Stimulated activated CD4-positive, alpha-beta T cell treated with anti-CD3 and anti-CD28 coated beads, Interleukin-4, amount 100 ng/mL, for 4 hours (primary cell): Measurements from ENCODE around the gene RASSF8.
"Not testable (repeated sequence)": the region's sequence is repeated elsewhere in the genome, so short reads cannot be mapped to it uniquely, and the experiment has no call there.

Source experiments
- DNase-seq, 2 experiments: peaks; one replicate each; pipeline ENCODE4 v3.0.0-alpha.2; 2020

RASSF8 gene

DNA sequence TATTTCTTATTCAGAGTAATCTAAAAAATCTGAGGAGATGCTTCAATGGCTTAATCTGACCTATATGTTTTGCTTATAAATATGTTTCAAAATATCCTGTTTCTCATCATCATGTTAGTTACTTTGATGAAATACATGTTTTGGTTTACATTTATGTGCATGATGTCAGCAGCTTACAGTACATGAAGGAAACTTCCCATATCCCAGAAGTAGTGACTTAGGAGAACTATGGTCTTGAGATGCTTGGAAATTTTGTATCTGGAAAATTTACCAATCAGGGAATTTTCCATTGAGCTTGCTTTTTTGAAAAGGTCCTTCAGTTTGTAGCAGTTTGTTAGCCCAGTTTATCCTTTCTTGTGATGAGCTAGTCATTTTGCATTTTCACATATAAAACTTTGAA, 73.3 kb downstream of the RASSF8 start:
- no peak for DNase-seq

DNA sequence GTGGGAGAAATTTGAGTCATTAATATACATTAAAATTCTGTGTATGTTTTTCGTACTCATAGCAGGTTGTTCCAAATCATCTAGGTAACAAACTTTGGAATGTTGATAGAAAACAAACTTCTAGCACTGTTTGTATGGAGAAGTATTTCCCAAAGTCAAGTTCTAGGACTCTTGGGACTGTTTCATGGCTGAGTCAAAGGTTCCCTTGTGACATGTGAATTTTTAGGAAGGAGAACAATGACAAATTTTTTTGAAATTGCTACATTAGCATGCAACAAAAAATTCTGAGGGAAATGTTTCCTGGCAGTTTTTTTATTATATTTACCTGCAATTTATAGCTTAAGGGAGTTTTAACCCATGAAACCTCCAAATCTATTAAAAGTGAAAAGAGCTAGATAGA, 73.8 kb downstream of the RASSF8 start:
- no peak for DNase-seq

DNA sequence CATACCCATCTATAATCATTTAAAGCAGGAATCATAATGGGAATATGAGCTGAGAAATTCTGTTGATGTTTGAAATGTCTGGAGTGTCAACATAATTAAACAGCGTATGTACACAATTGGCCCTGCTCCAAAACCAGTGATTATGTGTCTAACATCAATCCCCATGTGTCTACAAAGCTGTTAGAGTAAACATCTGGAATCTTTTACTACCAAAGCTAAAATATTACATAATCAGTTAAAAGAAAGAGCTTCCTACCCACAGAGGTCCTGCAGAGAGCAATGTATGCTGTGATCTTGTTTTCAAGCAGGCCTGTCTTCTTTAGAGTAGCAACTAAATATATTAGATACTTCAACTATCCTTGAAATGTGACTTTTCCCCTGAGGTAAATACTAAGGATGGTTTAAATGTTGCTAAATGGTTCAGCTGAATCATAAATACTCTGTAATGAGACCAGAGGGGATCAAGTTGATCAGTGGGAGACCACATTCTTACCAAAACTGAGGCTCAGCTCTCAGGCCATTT, 74.3 kb downstream of the RASSF8 start:
- no peak for DNase-seq

DNA sequence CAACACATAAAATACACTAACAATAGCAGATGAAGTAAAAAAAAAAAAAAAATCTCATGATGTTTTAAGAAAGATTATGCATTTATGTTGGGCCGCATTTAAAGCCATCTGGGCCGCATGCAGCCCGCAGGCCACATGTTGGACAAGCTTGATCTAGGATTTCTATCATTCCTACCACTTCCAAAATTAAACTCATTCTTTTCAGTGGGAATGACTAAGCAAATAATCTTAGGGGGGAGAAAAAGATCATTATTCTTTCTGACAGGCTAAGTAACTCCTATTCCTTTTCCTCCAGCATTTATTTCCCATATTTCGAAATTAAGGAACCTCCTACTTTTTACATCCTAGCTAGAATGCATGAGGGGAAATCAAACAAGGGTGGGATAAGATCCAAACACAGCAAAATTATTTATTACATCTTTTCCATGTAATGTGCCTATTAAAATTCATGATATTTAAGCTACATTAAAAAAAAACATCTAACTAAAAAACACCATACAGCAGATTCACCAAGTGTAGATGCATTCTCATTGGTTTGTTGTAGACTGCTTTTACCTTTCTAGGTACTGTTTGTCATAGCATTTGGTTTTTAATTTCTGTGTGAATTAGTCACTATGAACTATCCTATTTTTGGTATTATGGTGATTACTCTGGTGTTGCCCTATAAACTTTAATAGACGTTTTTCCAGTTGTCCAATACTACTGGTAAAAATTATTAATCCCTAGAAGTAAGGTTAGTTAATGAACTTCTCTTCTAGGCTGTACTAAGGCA, 76.1 kb downstream of the RASSF8 start:
- DNase-seq, result no peak

DNA sequence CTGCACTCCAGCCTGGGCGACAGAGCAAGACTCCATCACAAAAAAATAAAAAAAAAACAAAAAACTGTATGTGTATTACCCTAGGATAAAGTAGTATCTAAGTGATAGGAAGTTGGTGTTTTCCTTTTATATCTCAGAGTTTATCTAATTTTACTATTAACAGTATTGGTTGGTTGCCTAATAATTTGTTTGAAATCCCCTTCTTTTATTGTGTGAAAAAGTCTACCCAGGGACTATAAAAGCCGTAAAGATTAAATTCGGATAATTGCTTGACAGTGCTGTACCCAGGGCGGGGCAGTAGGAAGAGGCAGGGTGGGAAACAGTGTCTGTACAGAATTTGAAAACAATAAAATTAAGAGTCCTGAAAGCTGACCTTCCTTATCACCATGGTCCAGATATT, 78.4 kb downstream of the RASSF8 start:
- DNase-seq, result no peak

DNA sequence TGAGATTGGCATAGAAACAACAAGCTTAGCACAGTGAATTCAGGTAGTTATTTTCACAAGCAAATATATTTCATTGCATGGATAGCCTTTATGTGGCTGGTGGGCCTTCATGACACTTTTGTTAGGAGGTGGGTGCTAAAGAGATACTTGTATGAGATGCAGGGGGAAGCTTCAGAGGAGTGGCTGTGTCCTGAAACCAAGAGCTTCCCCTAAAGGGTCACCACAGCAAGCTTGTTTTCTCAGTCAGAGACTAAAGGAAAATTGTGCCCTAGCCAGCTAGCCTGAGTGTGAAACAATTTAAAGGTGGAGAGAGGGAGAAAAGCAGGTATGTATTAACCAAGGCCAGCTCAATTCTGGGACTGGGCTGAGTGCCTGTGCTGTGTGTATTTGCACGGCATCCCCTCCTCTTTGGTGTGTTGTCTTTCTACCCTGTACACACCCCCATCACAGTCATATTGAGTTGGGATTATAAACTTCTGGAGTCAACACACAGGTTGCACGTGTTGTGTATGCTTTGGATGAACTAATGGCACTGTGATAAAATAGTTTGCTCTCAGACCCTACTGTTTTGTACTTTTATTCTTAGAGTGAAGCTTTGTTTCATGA, 79.2 kb downstream of the RASSF8 start:
- DNase-seq, result no peak

DNA sequence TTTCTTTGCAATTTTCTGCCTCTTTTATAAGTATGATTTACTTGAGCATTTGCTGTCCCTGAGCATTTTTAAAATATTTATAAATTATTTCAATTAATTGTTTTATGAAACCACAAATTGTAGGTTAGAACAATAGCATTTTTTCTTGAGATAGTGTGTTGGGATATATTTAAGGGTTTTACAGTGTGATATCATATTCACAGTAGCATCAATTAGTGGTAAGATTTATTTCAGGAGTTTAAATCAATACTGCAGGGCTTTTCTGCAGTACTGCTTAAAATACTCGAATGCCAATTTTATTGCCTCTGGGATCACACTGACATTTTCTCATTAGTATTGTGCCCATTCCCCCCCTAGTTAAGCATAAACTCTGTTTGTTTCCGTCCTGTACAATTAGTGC, 84.2 kb downstream of the RASSF8 start:
- no peak for DNase-seq

DNA sequence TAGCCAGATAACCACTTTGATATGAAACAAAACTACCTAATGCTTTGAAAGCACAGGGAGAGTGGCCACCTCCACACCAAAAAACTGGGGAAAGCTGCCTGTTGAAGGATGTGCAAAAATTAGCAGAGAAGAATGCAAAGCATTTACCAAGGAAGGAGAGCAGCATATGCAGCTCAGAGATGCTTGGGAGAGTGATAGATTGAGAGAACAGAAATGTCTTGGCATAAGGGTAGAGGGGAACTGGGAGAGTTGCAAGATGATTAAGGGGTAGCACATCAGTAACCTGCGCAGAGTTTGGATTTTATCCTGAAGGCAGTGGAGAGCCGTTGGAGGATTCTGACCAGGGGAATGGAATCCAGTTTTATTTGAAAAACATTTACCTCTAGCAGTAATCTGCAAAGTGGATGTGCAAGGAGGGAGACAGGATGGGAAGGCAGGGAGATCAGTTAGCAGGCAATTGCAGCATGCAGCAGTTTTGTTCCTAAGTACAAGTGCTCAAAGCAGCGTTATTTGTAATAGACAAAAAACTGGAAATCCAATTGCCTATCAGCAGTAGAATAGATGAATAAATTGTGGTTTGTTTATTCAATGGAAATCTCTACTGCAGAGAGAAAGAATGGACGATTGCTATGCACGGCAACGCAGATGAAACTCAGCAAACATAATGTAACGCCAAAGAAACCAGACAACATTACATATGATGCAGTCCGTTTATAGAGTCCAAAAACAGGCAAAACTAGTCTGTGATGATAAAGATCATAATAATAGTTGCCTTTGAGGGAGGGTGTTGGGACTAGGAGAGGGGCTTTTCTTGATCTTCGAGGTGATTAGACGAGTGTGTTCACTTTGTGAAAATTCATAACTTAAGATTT, 84.9 kb downstream of the RASSF8 start:
- DNase-seq, result no peak

DNA sequence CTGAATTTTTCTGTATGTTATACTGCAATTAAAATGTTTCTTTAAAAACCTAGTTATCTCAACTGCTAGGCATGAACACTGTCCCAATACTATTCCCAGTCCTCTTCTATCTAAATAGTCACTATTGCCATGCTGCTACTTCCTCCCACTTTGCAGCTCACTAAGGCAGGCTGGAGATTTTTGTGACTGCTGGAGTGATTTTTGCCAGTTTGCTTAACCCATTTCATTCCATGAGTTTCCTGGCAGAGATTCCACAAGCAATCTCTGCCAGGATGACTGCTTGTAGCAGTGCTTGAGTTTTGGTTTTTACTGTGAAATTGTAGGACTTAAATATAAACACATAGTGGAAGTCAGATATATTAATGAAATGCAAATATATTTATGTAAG, 85.5 kb downstream of the RASSF8 start:
- DNase-seq, result no peak

DNA sequence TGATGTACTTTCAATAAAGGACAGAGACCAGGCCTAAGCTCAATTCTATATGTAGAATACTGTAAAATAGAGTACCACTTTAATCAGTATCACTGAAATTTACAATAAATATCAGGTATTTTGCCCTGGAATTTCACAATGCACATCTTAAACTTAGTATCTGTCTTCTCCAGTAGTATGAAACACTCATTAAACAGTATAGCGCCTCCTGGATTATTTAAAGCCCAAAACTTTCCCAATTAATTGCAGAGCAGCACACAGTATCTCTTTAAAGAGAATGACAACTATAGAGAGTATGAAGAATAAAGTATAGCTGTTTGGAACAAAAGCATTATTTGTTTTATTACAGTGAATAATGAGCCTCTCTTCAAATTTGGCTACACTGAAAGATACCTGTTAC, 86.1 kb downstream of the RASSF8 start:
- DNase-seq, result no peak

DNA sequence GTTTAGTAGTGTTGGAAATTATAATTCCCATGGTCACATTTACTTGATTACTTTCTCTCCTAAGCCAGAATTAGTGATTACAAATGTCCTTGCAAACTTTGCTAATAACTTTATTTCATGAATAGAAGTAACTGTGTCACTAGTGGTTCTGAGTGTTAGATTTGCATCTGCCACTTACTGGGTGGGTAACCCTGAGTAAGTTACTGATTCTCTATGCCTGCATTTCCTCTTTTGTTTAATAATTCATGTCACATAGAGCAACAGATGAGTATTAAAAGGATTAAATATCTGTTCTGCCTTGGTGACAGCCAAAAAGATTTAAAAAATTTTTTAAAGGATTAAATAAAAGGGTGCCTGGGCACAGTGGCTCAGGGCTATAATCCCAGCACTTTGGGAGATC, 87.7 kb downstream of the RASSF8 start:
- DNase-seq, result no peak

DNA sequence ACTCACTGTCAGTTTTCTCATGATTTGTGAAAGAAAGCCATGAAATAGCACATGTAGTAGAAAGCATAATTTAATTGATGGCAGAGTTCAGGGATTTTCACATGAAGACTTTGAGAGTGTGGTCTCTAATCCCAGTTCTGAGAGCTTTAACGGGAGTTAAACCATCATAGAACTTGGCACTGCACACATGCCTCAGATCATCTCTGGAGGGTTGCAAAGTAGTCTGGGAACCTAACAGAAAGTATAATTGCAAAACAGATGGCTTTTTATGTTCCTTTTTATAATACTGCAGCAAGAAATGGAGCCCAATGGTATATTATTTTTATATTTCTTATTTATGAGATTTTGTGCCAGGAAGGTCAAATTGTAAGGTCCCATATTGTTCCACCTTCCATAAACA, 88.4 kb downstream of the RASSF8 start:
- no peak for DNase-seq

DNA sequence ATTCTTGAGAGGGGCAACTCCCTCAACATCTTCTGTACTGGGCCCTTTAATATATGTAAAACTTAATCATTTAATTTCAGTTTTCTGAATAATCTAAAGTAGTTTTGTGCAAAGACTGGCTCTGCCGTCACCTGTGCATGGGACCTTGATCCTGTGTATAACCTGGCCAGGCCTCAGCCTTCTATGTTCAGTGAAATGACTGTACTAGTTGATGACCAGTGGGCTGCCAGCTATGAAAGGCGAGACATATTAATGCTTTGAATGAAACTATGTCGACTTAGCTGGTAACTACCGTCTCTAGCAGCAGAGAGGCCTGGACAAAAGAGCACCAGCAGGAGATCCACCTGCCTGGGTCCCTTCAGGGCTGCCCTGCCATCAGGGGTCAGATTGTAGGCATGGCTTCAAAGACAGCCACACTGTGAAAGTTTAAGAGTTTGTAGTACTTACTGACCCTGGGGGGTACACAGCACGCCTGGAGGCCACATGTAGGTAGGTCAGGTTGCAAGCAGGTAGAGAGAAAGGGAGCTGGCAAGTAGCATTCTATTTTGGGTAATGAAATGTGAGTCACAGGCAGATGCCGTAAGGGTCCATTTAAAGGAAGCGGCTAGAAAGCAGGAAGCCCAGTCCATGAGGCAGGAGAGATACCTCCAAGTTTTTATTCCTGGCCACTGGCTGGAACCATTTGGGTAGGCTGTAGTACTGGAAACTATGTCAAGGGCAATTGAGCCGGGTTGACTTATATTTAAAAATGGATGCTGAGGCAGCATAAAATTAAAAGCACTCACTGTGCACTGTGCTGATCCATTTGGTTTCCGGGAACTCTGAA, 89.1 kb downstream of the RASSF8 start:
- no peak for DNase-seq

DNA sequence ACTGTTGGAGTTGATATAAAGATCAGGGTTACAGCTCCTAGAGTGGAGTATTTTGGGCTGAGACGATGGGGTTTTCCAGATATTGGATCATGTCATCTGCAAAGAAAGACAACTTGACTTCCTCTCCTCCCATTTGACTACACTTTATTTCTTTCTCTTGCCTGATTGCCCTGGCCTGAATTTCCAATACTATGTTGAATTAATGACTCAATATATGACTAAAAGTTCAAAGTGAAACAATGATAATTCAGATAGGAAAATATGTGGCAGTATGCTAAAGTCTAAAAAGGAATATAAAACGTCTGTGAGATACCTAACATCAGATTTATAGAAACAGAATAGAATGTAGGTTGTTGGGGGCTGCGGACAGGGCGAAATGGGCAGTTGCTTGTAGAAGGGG, 94.2 kb downstream of the RASSF8 start:
- no peak for DNase-seq

DNA sequence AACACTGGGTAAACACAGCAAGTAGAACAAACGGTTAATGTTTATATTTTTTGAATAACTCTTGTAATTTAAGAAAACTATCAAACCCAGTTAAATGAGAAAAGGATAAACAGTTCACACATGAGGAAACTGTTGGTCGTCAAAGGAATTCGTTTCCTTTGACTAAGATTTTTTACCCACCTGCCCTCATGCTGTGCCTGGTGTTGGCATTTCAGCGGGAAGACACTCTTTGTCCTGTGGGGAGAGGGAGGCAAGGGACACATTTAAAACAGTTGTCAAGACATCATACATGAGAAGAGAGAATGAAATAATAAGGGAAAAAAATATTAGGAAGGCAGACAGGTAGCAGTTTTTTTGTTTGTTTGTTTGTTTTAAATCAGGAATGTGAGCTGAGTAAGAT, 95.9 kb downstream of the RASSF8 start:
- no peak for DNase-seq

DNA sequence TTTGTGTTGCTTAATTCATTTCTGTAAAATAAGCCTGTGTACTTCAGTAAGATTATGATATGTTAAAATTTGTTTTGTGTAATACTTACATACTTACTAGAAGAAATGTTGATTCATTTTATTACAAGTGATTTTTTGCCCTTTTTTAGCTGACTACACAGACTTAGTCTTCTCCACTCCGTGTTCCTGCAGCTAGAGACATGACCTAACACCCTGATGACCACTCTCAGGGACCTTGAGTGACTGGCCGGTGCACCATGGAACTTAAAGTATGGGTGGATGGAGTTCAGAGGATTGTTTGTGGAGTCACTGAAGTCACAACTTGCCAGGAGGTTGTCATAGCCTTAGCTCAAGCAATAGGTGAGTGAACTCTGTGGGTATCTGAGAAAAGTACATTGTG, 96.6 kb downstream of the RASSF8 start:
- DNase-seq, result no peak

DNA sequence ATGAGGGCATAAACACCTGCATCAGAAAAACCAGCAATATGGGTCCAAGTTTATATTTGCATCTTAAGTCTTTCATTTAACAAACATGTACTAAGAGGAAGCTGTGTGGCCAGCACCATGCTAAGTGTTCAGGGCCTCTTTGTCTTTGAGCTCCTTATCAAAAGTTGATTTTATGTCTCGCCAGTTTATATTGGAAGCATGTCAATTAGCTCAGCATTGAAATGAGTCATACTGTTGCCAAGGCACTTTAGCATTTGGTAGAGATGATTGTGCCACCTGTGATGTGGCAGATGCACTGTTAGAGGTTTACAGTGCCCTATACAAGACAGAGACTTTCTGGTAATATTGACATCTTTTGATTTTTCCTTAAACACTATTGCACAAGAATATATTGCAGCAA, 97.9 kb downstream of the RASSF8 start:
- DNase-seq, result no peak

DNA sequence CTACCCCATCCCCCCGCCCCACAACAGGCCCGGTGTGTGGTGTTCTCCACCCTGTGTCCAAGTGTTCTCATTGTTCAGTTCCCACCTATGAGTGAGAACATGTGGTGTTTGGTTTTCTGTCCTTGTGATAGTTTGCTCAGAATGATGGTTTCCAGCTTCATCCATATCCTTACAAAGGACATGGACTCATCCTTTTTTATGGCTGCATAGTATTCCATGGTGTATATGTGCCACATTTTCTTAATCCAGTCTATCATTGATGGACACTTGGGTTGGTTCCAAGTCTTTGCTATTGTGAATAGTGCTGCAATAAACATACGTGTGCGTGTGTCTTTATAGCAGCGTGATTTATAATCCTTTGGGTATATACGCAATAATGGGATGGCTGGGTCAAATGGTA, 98.8 kb downstream of the RASSF8 start:
- DNase-seq, result not testable (repeated sequence)

DNA sequence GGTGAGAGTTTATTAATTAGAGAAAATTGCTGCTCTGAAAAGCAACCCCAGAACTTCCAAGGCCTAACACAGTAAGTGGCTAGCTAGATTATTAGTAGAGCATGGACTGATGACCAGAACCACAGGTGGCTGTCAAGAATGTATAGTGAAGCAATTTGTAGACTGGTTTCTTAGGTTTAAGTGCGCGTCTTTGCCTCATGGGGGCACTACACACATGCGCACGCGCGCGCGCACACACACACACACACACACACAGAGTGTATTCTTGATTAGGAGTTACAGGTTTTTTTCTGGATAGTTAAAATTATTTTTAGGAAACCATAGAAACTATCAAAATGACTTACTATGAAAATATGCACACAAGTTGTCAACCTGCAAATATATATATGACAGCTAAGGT, 99.8 kb downstream of the RASSF8 start:
- no peak for DNase-seq

DNA sequence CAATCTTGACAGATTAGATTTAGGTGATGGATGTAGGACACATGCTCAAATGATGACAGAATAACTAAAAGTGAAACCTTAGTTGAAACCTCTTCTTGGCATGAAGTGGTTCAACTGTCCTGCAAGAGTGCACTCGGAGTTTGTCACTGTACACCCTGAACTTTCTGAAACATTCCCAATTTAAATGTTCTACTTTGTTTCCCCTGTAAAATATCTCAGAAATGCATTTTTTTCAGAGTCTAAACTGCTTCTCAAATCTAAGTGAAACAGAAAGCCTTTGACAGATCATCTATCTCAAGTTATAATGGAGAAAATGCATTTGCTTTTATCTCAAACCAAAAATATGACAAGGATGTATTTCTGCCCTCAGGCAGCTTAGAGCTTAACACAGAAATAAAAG, 100.3 kb downstream of the RASSF8 start:
- no peak for DNase-seq

DNA sequence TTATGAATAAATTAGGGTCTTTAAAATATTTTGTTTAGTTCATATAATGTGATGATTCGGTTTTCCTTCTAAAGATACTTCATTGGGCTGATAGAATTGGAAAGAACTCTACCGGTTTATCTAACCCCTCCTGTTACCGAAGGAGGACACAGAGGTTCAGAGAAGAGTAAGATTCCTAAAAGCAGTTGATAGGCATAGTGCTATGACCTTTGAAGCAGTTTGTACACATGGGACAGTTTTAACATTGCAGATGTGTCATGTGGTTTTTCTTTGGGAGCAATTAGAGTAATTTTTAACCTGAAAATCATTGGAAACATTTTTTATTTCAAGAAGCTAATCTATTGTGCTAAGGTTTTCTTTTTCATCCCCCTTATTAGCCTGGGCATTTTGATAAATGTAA, 103.5 kb downstream of the RASSF8 start:
- DNase-seq, result no peak

DNA sequence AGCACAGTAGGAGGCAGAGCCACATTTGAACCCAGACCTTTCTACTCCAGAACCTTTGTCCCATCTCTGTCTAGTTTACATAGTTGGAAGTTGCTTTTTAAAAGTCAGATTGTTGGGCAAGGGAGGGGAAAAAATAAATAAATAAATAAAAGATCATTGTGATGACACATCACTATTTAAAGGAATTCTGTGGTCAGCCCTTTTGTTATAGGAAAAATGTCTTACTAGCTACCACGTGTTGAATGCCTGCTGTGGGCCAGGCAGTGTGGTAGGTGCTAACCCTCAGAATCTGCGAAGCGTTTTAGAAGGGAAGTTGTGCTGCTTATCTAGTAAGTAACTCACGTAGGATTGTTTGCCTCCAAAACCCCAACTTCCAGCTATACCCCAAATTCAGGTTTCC, 104.1 kb downstream of the RASSF8 start:
- DNase-seq, result no peak

DNA sequence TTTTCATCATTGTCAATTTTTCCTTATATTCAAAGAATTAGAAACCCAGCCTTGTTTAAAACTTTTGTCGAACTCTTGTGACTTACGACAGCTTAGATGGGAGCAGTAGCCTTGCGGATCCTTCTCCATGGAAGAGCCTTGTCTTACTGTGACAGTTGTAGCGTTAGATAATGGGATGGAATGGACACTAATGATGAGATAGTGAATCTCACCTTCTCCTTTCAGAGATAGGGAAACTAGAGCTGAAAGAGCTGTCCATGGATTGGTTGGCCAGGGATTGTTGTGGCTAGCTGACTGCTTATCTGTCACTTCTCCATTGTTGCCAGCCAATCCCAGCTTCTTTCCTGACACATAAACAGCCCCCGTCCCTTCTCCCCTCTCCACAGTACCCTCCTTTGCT, 107.0 kb downstream of the RASSF8 start:
- DNase-seq, result no peak
